Keratinocyte (primary cell): Measurements from ENCODE around the gene PRM2. TPM values are rescaled to one million over a fixed set of nuclear protein-coding genes. Genes with fewer than 3 reads are reported as not detected.

Source experiments
- DNase-seq: peaks from one replicate; pipeline ENCODE4 v3.0.0-alpha.2; 2011; ENCODE audit warnings: low read depth, missing footprints, low spot score
- FAIRE-seq: peaks from 2 replicates; lab custom pipeline; 2011; peaks lifted over from hg19 to GRCh38; lab: Jason Lieb, UNC
- H2AFZ ChIP-seq: 2 replicates; pipeline ENCODE4 v1.6.0; 2012; ENCODE audit warnings: low read length, control low read depth, inconsistent platforms; ENCODE audit not compliant: control insufficient read depth
- H3K27ac ChIP-seq: 2 replicates; pipeline ENCODE4 v1.5.1; 2011; ENCODE audit warnings: low read length; ENCODE audit not compliant: control insufficient read depth, insufficient read depth
- H3K27me3 ChIP-seq: 3 replicates; pipeline ENCODE4 v1.6.0; 2011; ENCODE audit warnings: low read length; ENCODE audit not compliant: control insufficient read depth, insufficient read depth; ENCODE audit errors: extremely low read depth
- H3K36me3 ChIP-seq, 2 experiments: 2 replicates in 1 of 2; 3 replicates in 1 of 2; pipeline ENCODE4 v1.5.1; 2011; ENCODE audit warnings: low read length in 2 of 2, mild to moderate bottlenecking in 1 of 2; ENCODE audit not compliant: control insufficient read depth in 2 of 2, insufficient read depth in 2 of 2; ENCODE audit errors: extremely low read depth in 1 of 2
- H3K4me1 ChIP-seq: 3 replicates; pipeline ENCODE4 v1.5.1; 2011; ENCODE audit warnings: low read length; ENCODE audit not compliant: control insufficient read depth, insufficient read depth; ENCODE audit errors: extremely low read depth
- H3K4me2 ChIP-seq: 3 replicates; pipeline ENCODE4 v1.6.0; 2011; ENCODE audit warnings: low read depth, low read length; ENCODE audit not compliant: control insufficient read depth, insufficient read depth; ENCODE audit errors: extremely low read depth
- H3K4me3 ChIP-seq, 3 experiments: fragments of 200-600 bp in 1 of 3; sonication (generic) in 1 of 3; 2 replicates in 2 of 3; 3 replicates in 1 of 3; pipeline ENCODE4 v1.5.1; 2011 to 2016; ENCODE audit warnings: low read length in 3 of 3, mild to moderate bottlenecking in 3 of 3, control low read depth in 2 of 3, inconsistent platforms in 1 of 3, low read depth in 1 of 3, mixed read lengths in 1 of 3, mixed run types in 1 of 3, moderate library complexity in 1 of 3; ENCODE audit not compliant: control insufficient read depth in 2 of 3, insufficient read depth in 2 of 3; ENCODE audit errors: extremely low read depth in 1 of 3
- H3K79me2 ChIP-seq: 2 replicates; pipeline ENCODE4 v1.6.0; 2012; ENCODE audit warnings: low read length; ENCODE audit not compliant: control insufficient read depth, insufficient read depth
- H3K9ac ChIP-seq: 3 replicates; pipeline ENCODE4 v1.6.0; 2011; ENCODE audit warnings: low read length; ENCODE audit not compliant: control insufficient read depth, insufficient read depth; ENCODE audit errors: extremely low read depth
- H3K9me1 ChIP-seq: 3 replicates; pipeline ENCODE4 v1.6.0; 2011; ENCODE audit warnings: low read length; ENCODE audit not compliant: control insufficient read depth, insufficient read depth; ENCODE audit errors: extremely low read depth
- H3K9me3 ChIP-seq: 2 replicates; pipeline ENCODE4 v1.5.1; 2012; ENCODE audit warnings: low read depth, low read length; ENCODE audit not compliant: control insufficient read depth
- H4K20me1 ChIP-seq: 3 replicates; pipeline ENCODE4 v1.6.0; 2011; ENCODE audit warnings: low read length; ENCODE audit not compliant: control insufficient read depth, insufficient read depth; ENCODE audit errors: extremely low read depth
- CTCF ChIP-seq, 3 experiments: IDR thresholded peaks in 1 of 3; conservative IDR thresholded peaks in 1 of 3; optimal IDR thresholded peaks in 1 of 3; 2 replicates in 2 of 3; 3 replicates in 1 of 3; pipeline versions ENCODE3 to v1.5.1; 2011; ENCODE audit warnings: low read length in 3 of 3, mild to moderate bottlenecking in 3 of 3, moderate library complexity in 2 of 3, control low read depth in 1 of 3, inconsistent platforms in 1 of 3; ENCODE audit not compliant: insufficient read depth in 2 of 3; ENCODE audit errors: extremely low read depth in 1 of 3
- EZH2 ChIP-seq: IDR thresholded peaks from one replicate; pipeline ENCODE4 v1.6.1; 2012; ENCODE audit warnings: inconsistent platforms, mild to moderate bottlenecking, low read length, moderate library complexity
- dilution Hi-C: fragments of 300-500 bp; cut with MboI; formaldehyde crosslinking; loops from one replicate; pipeline ENCODE4 v1.7.0; 2020; ENCODE audit warnings: low sequenced_read_pairs; ENCODE audit not compliant: extremely low pct_ligation_motif_present
- polyA plus RNA-seq, 5 experiments: library from polyadenylated mRNA; depleted of rRNA in 3 of 5; stranded (reverse) in 3 of 5; stranded (forward) in 1 of 5; unstranded in 1 of 5; fragments of >200 nt; gene quantifications; 1 replicate in 1 of 5; 2 replicates in 3 of 5; 3 replicates in 1 of 5; pipeline versions ENCODE4 v1.2.1 to v1.2.3, GENCODE V29; 2011 to 2012; ENCODE audit warnings: missing spikeins in 2 of 5, low read depth in 1 of 5, low replicate concordance in 1 of 5

Gene PRM2
- polyA plus RNA-seq, 1 donor (not counting 4 experiments of a cell fraction or from before 2014, with no cell fraction given) = not detected

- Histone ChIP-seq H3K36me3 (no peaks in the 10 kb centered on the region), H3K9me1 (no peaks in the 10 kb centered on the region), H3K79me2 (peaks cover 15% of the 10 kb centered on the region), H3K9me3 (no peaks in the 10 kb centered on the region), H3K4me2 (peak overlapping the region; percentile 3), H2AFZ (no peak overlapping the region), H3K9ac (no peak overlapping the region), H3K27me3 (peaks cover 5% of the 10 kb centered on the region), H3K27ac (no peak overlapping the region), H4K20me1 (no peaks in the 10 kb centered on the region), H3K4me1 (peaks cover 16% of the 10 kb centered on the region), H3K4me3 (no peak overlapping the region)
- TF ChIP-seq EZH2 (no peak), CTCF (optimal IDR thresholded peaks at IDR 0.05 in 1 of 3, IDR thresholded peaks at IDR 0.05 in 1 of 3, conservative IDR thresholded peaks at IDR 0.05 in 1 of 3; ENCODE audit: extremely low read depth in 1 of 3, insufficient read depth in 2 of 3, low read length in 3 of 3) (no peak)
- dilution Hi-C loops = no loop called here
- no peak for DNase-seq
- no peak for FAIRE-seq
Observed at GRCh38 chr16:11258553-11259492, 17.5 kb downstream of the PRM2 start.

GRCh38 chr16:11257131-11257938 is 18.9 kb downstream of the PRM2 start:
- DNase-seq (peak; percentile 38), FAIRE-seq (peak; percentile 79)
- Histone ChIP-seq H3K4me2 (peak overlapping the region; percentile 75), H3K9ac (peak overlapping the region; percentile 90), H2AFZ (peak overlapping the region; percentile 57), H3K4me1 (peaks cover 20% of the 10 kb centered on the region), H3K27ac (no peak overlapping the region), H3K36me3 (no peaks in the 10 kb centered on the region), H3K79me2 (peaks cover 19% of the 10 kb centered on the region), H4K20me1 (no peaks in the 10 kb centered on the region), H3K27me3 (peaks cover 5% of the 10 kb centered on the region), H3K9me3 (no peaks in the 10 kb centered on the region), H3K9me1 (no peaks in the 10 kb centered on the region), H3K4me3 (peak overlapping the region; percentile 70 to 88 (median 79))
- TF ChIP-seq CTCF (optimal IDR thresholded peaks at IDR 0.05 in 1 of 3, IDR thresholded peaks at IDR 0.05 in 1 of 3, conservative IDR thresholded peaks at IDR 0.05 in 1 of 3; ENCODE audit: extremely low read depth in 1 of 3, insufficient read depth in 2 of 3, low read length in 3 of 3) = peak; percentile 76 to 94 (median 87)
- TF ChIP-seq EZH2 = no peak
- dilution Hi-C loops = no loop called here
